ENCODE data around the gene MAGI3. TPM values are rescaled to one million over a fixed set of nuclear protein-coding genes. Genes with fewer than 3 reads are reported as not detected.
A peak's percentile ranks its signal among the peaks of the same experiment; 100 is the strongest.
"Not testable (repeated sequence)": the region's sequence is repeated elsewhere in the genome, so short reads cannot be mapped to it uniquely, and the experiment has no call there.

MAGI3 gene
- total RNA-seq, 1 experiment from 2014 or later = 8.7 TPM

- DNase-seq (ENCODE audit: low spot score) = no peak
These were observed 51.8 kb downstream of the MAGI3 start for GRCh38 chr1:113442131-113442530.

GRCh38 chr1:113444857-113445256 lies 54.5 kb downstream of the MAGI3 start:
- no peak for DNase-seq (ENCODE audit: low spot score)

- no peak for DNase-seq (ENCODE audit: low spot score)
These were observed 61.4 kb downstream of the MAGI3 start for GRCh38 chr1:113451710-113452109.

- peak; percentile 14 for DNase-seq (ENCODE audit: low spot score)
These were observed 62.8 kb downstream of the MAGI3 start for GRCh38 chr1:113452921-113453770.

GRCh38 chr1:113453771-113454083 lies 63.4 kb downstream of the MAGI3 start:
- no peak for DNase-seq (ENCODE audit: low spot score)

- no peak for DNase-seq (ENCODE audit: low spot score)
These were observed 65.1 kb downstream of the MAGI3 start for GRCh38 chr1:113455374-113455773.

- peak; percentile 89 for DNase-seq (ENCODE audit: low spot score)
These were observed 66.7 kb downstream of the MAGI3 start for GRCh38 chr1:113456967-113457366.

GRCh38 chr1:113459279-113459678 lies 69.0 kb downstream of the MAGI3 start:
- no peak for DNase-seq (ENCODE audit: low spot score)

- DNase-seq (ENCODE audit: low spot score) = no peak
These were observed 77.7 kb downstream of the MAGI3 start for GRCh38 chr1:113467991-113468390.

- DNase-seq (ENCODE audit: low spot score) = not testable (repeated sequence)
These were observed 88.3 kb downstream of the MAGI3 start for GRCh38 chr1:113478427-113479195.

- DNase-seq (ENCODE audit: low spot score) = no peak
These were observed 89.7 kb downstream of the MAGI3 start for GRCh38 chr1:113479713-113480676.

- DNase-seq (ENCODE audit: low spot score) = not testable (repeated sequence)
These were observed 94.8 kb downstream of the MAGI3 start for GRCh38 chr1:113485131-113485530.

GRCh38 chr1:113488576-113489177 lies 98.4 kb downstream of the MAGI3 start:
- no peak for DNase-seq (ENCODE audit: low spot score)

GRCh38 chr1:113490384-113490783 lies 100.1 kb downstream of the MAGI3 start:
- DNase-seq (ENCODE audit: low spot score) = no peak

GRCh38 chr1:113493533-113493932 lies 103.2 kb downstream of the MAGI3 start:
- DNase-seq (ENCODE audit: low spot score) = no peak

GRCh38 chr1:113505357-113505756 lies 115.0 kb downstream of the MAGI3 start:
- no peak for DNase-seq (ENCODE audit: low spot score)

GRCh38 chr1:113507552-113508214 lies 117.4 kb downstream of the MAGI3 start:
- DNase-seq (ENCODE audit: low spot score) = no peak

GRCh38 chr1:113508364-113509164 lies 118.2 kb downstream of the MAGI3 start:
- no peak for DNase-seq (ENCODE audit: low spot score)

- DNase-seq (ENCODE audit: low spot score) = not testable (repeated sequence)
These were observed 119.5 kb downstream of the MAGI3 start for GRCh38 chr1:113509766-113510165.

GRCh38 chr1:113511269-113511668 lies 121.0 kb downstream of the MAGI3 start:
- DNase-seq (ENCODE audit: low spot score) = no peak

Measured in A172 (cell line).